Measurements from ENCODE around the gene TRIM69. TPM values are rescaled to one million over a fixed set of nuclear protein-coding genes. Genes with fewer than 3 reads are reported as not detected.

TRIM69 gene
- total and polyA plus RNA-seq, 2 of the 4 experiments (the other 2 are of a cell fraction), result 5.3 to 7.7 TPM

DNA sequence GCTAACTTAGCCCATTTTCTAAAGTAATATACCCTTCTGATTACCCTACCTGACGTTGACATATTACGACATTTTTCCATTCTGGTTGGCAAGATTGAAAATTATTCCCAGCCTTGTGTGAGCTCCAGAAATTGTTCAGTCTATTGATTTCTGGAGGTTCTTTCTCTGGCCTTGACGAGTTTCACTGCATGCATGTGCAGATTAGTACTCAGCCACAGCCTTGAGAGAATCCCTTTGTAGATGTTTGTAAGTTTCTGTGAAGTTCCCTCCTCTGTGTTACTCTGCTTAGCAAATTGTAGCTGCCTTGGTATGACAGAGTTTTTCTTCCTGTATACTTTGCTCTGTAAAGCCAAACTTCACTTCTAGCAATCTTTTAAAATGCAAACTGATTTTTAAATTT lies 27.5 kb downstream of the TRIM69 start:
- in situ Hi-C loops (cut with MboI; ENCODE audit: low sequenced_read_pairs), result no loop called here
- ATAC-seq (ENCODE audit: low read depth), result no peak

More for the DNA sequence above, 27.5 kb downstream of the TRIM69 start:
- no peak overlapping the region for H4K91ac ChIP-seq (ENCODE audit: insufficient read depth, low read depth, low read length)
- H2BK120ac ChIP-seq (ENCODE audit: low read depth, low read length), result no peak overlapping the region
- no peaks in the 10 kb centered on the region for H3K9me1 ChIP-seq (ENCODE audit: insufficient read depth, low read length)
- H3K56ac ChIP-seq (ENCODE audit: extremely low read depth, insufficient read depth, low read length), result no peak overlapping the region
- H3K27ac ChIP-seq (ENCODE audit: insufficient read depth, low read length), result no peak overlapping the region
- H3K4me1 ChIP-seq (ENCODE audit: control insufficient read depth, insufficient read depth, low read length), result no peaks in the 10 kb centered on the region
- no peak overlapping the region for H2BK15ac ChIP-seq (ENCODE audit: low read depth, low read length)
- H3K4ac ChIP-seq (ENCODE audit: low read depth, low read length), result no peak overlapping the region
- no CpG with 5 or more reads among the region's 3 CpGs for WGBS, 2 experiments (ENCODE audit: extremely low coverage in 2 of 2, insufficient read length in 1 of 2)
- no peak overlapping the region for H3K4me2 ChIP-seq (ENCODE audit: low read depth, low read length)
- H3K27me3 ChIP-seq (ENCODE audit: control insufficient read depth, insufficient read depth, low read length), result peaks cover 1% of the 10 kb centered on the region; the same call in 1 of the 2 replicates
- H4K5ac ChIP-seq (ENCODE audit: low read depth, low read length), result no peak overlapping the region
- H2AK9ac ChIP-seq (replicated peaks; ENCODE audit: low read depth, low read length, poor library complexity), result no peak overlapping the region
- no peaks in the 10 kb centered on the region for H3K36me3 ChIP-seq (ENCODE audit: control insufficient read depth, insufficient read depth, low read length)
- ChIA-PET POLR2A (ENCODE audit: unreplicated experiment) (no interaction called here), CTCF (no interaction called here)
- H3K9me3 ChIP-seq (ENCODE audit: control insufficient read depth, insufficient read depth, low read length), result no peaks in the 10 kb centered on the region
- no peak overlapping the region for H3K14ac ChIP-seq (replicated peaks; ENCODE audit: low read depth, low read length)
- no peak overlapping the region for H4K8ac ChIP-seq (ENCODE audit: low read depth in 2 of 2, low read length in 2 of 2)
- intact Hi-C loops (cut with micrococcal nuclease), result no loop called here
- H2BK5ac ChIP-seq (ENCODE audit: low read depth, low read length, poor library complexity, severe bottlenecking), result no peak overlapping the region
- H2AFZ ChIP-seq (replicated peaks; ENCODE audit: low read length, poor library complexity), result no peak overlapping the region
- dilution Hi-C loops (cut with HindIII; ENCODE audit: low sequenced_read_pairs, unreplicated experiment), result no loop called here
- TF ChIP-seq POLR2A (IDR thresholded peaks at IDR 0.05; ENCODE audit: low read depth, low read length) (no peak), BHLHE40 (IDR thresholded peaks at IDR 0.05; ENCODE audit: low read depth, low read length) (no peak), ELK1 (IDR thresholded peaks at IDR 0.05; ENCODE audit: borderline replicate concordance, low read depth, low read length) (no peak), MAFK (IDR thresholded peaks at IDR 0.05; ENCODE audit: low read depth, low read length) (no peak), RAD21 (IDR thresholded peaks at IDR 0.05; ENCODE audit: low read length) (no peak), RCOR1 (IDR thresholded peaks at IDR 0.05; ENCODE audit: insufficient replicate concordance, low read length) (no peak), NFE2L2 (IDR thresholded peaks at IDR 0.05; ENCODE audit: low read depth, low read length) (no peak), RFX5 (IDR thresholded peaks at IDR 0.05; ENCODE audit: low read depth, low read length) (no peak), SMC3 (IDR thresholded peaks at IDR 0.05; ENCODE audit: low read depth, low read length) (no peak), FOS (IDR thresholded peaks at IDR 0.05; ENCODE audit: low read depth, low read length) (no peak), MXI1 (IDR thresholded peaks at IDR 0.05; ENCODE audit: borderline replicate concordance, low read depth, low read length) (no peak)
- TF ChIP-seq, protein P1, sequence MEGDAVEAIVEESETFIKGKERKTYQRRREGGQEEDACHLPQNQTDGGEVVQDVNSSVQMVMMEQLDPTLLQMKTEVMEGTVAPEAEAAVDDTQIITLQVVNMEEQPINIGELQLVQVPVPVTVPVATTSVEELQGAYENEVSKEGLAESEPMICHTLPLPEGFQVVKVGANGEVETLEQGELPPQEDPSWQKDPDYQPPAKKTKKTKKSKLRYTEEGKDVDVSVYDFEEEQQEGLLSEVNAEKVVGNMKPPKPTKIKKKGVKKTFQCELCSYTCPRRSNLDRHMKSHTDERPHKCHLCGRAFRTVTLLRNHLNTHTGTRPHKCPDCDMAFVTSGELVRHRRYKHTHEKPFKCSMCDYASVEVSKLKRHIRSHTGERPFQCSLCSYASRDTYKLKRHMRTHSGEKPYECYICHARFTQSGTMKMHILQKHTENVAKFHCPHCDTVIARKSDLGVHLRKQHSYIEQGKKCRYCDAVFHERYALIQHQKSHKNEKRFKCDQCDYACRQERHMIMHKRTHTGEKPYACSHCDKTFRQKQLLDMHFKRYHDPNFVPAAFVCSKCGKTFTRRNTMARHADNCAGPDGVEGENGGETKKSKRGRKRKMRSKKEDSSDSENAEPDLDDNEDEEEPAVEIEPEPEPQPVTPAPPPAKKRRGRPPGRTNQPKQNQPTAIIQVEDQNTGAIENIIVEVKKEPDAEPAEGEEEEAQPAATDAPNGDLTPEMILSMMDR (conservative IDR thresholded peaks at IDR 0.05; ENCODE audit: low read depth, low read length), result no peak
- H3K9ac ChIP-seq (ENCODE audit: low read depth, low read length), result no peak overlapping the region
- no peak overlapping the region for H2BK20ac ChIP-seq (ENCODE audit: low read depth, low read length)
- BruUV-seq (replicated peaks), result no TSS peak
- H3K4me3 ChIP-seq (ENCODE audit: insufficient read depth, low read depth, low read length), result no peak overlapping the region
- no peak for DNase-seq
- no peak overlapping the region for H3K18ac ChIP-seq (ENCODE audit: low read depth, low read length)
- no peaks in the 10 kb centered on the region for H3K79me1 ChIP-seq (ENCODE audit: low read depth in 1 of 2, low read length in 2 of 2)
- H4K20me1 ChIP-seq (ENCODE audit: insufficient read depth, low read length), result no peaks in the 10 kb centered on the region
- H3K23ac ChIP-seq (ENCODE audit: low read depth, low read length), result no peak overlapping the region
- no peak overlapping the region for H2AK5ac ChIP-seq (ENCODE audit: low read depth, low read length)

Data from IMR-90 (cell line).